GM10266 (cell line): ENCODE results near the gene CDC45.

Source experiments
- DNase-seq: peaks from one replicate; pipeline ENCODE4 v3.0.0; 2012; ENCODE audit errors: extremely low spot score
- CTCF ChIP-seq: IDR thresholded peaks from 2 replicates; pipeline ENCODE4 v1.5.1; 2012; ENCODE audit warnings: mild to moderate bottlenecking, low read depth; ENCODE audit not compliant: control insufficient read depth, insufficient read depth; ENCODE audit errors: missing control alignments

Gene CDC45

GRCh38 chr22:19569276-19569640, 89.5 kb downstream of the CDC45 start:
- no peak for TF ChIP-seq CTCF
- DNase-seq, result no peak

- DNase-seq, result no peak
- no peak for TF ChIP-seq CTCF
These were observed 90.3 kb downstream of the CDC45 start for GRCh38 chr22:19569976-19570375.
